22Rv1 (cell line): ENCODE measurements around the gene STMND1.
A peak's percentile ranks its signal among the peaks of the same experiment; 100 is the strongest.

Experiments
- H3K27ac ChIP-seq: fragments of 450-650 bp; 2 replicates; pipeline ENCODE4 v1.5.1; 2017
- ZFX ChIP-seq: fragments of 450-650 bp; IDR thresholded peaks from 2 replicates; pipeline ENCODE4 v1.6.1; 2017; ENCODE audit warnings: antibody characterized with exemption, borderline replicate concordance
- TF ChIP-seq, protein P1 (sequence below): fragments of 450-650 bp; IDR thresholded peaks from 2 replicates; pipeline ENCODE4 v1.5.1; 2017; ENCODE audit warnings: mild to moderate bottlenecking

STMND1 gene

DNA sequence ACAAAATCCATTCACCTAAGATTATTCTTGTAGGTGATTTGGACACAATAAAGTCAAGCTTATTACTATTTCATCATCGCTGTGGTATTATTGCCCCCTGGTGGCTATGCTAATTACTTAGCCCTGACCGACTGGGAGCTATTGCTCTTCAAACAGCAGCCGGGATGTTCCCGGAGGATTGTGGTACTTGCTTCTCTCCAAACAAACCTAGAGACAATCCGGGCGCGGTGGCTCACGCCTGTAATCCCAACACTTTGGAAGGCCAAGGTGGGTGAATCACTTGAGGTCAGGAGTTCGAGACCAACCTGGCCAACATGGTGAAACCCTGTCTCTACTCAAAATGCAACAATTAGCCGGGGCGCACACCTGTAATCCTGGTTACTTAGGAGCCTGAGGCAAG lies 15.4 kb upstream of the STMND1 start:
- H3K27ac ChIP-seq, result no peak overlapping the region

DNA sequence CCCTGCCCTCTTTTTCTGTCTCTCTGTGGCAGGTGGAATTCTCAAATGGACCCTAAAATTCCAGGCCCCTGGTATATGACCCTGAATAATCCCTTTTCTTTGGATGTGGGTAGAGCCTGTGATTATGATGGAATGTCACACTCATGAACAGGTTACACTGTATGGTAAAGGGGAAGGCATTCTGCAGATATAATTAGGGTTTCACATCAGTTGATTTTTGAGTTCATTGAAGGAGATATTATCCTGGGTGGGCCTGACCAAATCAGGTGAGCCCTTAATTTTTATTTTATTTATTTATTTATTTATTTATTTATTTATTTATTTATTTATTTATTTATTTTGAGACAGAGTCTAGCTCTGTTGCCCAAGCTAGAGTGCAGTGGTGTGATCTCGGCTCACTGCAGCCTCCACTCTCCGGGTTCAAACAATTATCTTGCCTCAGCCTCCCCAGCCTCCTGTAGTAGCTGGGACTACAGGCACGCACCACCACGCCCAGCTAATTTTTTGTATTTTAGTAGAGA lies 13.7 kb upstream of the STMND1 start:
- H3K27ac ChIP-seq, result no peak overlapping the region
- TF ChIP-seq, protein P1, sequence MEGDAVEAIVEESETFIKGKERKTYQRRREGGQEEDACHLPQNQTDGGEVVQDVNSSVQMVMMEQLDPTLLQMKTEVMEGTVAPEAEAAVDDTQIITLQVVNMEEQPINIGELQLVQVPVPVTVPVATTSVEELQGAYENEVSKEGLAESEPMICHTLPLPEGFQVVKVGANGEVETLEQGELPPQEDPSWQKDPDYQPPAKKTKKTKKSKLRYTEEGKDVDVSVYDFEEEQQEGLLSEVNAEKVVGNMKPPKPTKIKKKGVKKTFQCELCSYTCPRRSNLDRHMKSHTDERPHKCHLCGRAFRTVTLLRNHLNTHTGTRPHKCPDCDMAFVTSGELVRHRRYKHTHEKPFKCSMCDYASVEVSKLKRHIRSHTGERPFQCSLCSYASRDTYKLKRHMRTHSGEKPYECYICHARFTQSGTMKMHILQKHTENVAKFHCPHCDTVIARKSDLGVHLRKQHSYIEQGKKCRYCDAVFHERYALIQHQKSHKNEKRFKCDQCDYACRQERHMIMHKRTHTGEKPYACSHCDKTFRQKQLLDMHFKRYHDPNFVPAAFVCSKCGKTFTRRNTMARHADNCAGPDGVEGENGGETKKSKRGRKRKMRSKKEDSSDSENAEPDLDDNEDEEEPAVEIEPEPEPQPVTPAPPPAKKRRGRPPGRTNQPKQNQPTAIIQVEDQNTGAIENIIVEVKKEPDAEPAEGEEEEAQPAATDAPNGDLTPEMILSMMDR, result no peak
- no peak for TF ChIP-seq ZFX

More for the DNA sequence above, 15.4 kb upstream of the STMND1 start:
- no peak for TF ChIP-seq ZFX
- TF ChIP-seq, protein P1, result peak; percentile 80

DNA sequence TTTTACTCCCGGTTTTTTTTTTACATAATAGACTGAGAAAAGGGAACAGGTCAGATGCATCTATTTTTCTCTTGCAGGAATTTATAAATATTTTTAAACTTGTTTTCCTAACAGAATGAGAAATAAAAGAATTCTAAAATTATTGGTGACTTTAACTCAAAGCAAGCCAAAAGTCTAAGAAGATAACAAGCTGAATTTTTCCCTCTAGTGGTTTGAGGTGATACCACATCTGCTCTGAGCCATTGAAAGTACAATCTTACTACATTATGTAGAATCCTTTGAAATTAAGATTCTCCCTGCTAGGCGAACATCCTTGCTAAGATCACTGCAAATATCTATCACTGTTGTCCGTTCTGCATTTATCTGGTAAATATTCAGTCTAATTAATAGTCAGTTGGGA lies 10.7 kb upstream of the STMND1 start:
- no peak for TF ChIP-seq ZFX
- TF ChIP-seq, protein P1, result peak; percentile 11; the same call in 1 of the 2 replicates
- no peak overlapping the region for H3K27ac ChIP-seq

DNA sequence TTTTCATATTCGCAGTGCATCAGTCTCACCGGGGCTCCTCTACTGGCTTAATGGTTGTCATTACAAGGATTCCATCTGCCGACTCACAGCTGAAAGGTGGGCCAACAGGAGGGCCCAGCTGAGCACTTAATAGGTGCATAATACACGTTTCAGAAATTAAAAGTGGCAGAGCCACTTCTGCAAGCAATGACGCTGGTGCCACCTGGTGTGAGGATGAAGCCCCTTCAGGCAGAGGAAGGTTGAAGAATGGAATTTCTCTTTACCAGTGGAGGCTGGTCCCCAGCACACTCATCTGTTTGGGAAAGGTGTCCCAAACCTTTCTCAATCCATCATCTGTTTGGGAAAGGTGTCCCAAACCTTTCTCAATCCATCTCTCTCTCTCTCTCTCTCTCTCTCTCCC lies 8.2 kb upstream of the STMND1 start:
- no peak for TF ChIP-seq ZFX
- TF ChIP-seq, protein P1, result peak; percentile 39; the same call in 1 of the 2 replicates
- H3K27ac ChIP-seq, result no peak overlapping the region

DNA sequence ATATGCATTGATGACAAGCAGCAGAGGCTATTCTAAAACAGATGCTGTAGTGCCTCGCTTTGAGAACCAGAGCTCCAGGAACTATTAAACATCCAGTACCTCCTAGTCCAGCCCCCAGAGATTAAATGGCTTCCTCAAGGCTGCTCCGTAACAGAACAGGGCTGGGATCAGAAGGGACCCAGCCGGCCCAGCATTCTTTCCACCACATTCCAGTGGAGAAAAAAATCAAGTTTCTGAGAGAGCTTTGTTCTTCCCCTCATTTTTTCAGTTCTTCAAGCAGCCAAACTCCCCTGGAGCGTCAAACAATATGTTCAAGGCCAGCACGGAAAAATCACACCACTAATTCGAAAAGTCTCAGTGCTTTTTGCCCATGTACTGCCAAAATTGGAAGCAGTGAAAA lies 5.8 kb upstream of the STMND1 start:
- TF ChIP-seq, protein P1, result no peak
- TF ChIP-seq ZFX, result no peak
- no peak overlapping the region for H3K27ac ChIP-seq

DNA sequence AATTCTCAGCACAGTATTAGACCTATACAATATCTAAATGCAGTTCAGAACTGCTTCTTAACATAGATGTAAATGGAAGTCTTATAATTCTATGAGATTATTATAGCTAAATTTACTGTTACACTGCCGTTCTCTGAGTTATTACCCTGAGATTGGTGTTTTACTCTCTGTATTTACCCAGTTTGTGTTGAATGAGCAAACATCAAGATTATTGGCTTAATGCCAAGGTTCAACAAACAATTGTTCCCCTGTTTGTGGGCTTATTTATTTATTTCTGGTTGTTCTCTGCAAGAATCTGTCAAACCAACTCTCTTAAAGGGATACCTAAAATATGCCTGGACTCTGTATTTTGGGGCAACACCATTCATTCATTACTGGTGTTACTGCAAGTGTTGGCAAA lies 5.2 kb upstream of the STMND1 start:
- no peak overlapping the region for H3K27ac ChIP-seq
- TF ChIP-seq ZFX, result no peak
- TF ChIP-seq, protein P1, result no peak

DNA sequence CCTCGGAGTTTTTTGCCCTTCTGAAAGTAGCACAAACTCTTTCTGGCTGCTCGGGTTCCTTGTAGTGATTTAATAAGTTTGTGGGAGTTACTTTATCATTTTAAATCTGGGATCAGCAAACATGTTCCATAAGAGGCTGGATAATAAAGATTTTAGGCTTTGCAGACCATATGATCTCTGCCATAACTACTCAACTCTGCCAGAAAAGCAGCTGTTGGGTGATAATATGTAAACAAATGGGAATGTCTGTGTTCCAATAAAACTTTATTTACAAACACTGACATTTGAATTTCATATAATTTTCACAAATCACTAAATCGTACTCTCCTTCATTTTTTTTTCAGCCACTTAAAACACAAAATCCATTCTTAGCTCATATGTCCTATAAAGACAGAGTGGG lies 3.9 kb upstream of the STMND1 start:
- TF ChIP-seq, protein P1, result no peak
- TF ChIP-seq ZFX, result no peak
- no peak overlapping the region for H3K27ac ChIP-seq
